ENCODE measurements around the gene CD99. TPM values are rescaled to one million over a fixed set of nuclear protein-coding genes. Genes with fewer than 3 reads are reported as not detected.
"Not testable (repeated sequence)": the region's sequence is repeated elsewhere in the genome, so short reads cannot be mapped to it uniquely, and the experiment has no call there.

CD99 gene
- polyA plus RNA-seq, 3 donors, result 159 to 217 (median 184) TPM

DNA sequence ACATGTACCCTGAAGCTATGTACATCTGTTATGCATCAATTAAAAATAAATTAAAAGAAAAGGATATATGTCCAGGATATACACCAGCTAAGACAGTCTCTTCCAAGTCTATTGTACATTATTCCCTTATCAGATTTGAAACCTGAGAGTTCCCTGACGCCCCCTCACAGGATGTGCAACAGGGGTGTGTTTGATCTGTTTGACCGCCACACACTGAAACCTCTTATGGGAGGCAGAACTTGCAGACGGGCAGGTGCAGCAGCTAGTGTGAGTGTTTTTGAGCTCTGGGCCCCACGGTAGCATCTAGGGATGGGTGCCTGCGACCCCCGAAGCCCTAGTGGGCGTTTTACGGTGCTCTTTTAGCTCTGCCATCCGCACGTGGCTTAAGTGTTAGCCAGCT is 65.5 kb downstream of the CD99 start:
- intact Hi-C loops (cut with micrococcal nuclease), result no loop called here
- Mint-ChIP-seq H3K4me1 (no peaks in the 10 kb centered on the region), H3K27me3 (ENCODE audit: low read depth in 3 of 3) (peaks cover 2 to 5% (median 3%) of the 10 kb centered on the region in 3 donors), H3K27ac (no peak overlapping the region), H3K36me3 (no peaks in the 10 kb centered on the region), H3K9me3 (no peaks in the 10 kb centered on the region), H3K4me3 (no peak overlapping the region)
- Histone ChIP-seq H3K79me2 (ENCODE audit: insufficient read depth, low read length) (no peaks in the 10 kb centered on the region), H3K27ac (ENCODE audit: low read depth in 1 of 2, low read length in 2 of 2) (no peak overlapping the region), H3K9me3 (replicated peaks in 1 of 2; ENCODE audit: control insufficient read depth in 1 of 2, insufficient read depth in 1 of 2, low read length in 2 of 2) (no peaks in the 10 kb centered on the region), H3K4me1 (ENCODE audit: control insufficient read depth in 1 of 2, insufficient read depth in 2 of 2, low read length in 2 of 2) (no peaks in the 10 kb centered on the region), H3K36me3 (replicated peaks in 1 of 2; ENCODE audit: control insufficient read depth in 1 of 2, insufficient read depth in 2 of 2, low read length in 2 of 2) (no peaks in the 10 kb centered on the region), H3K4me3 (replicated peaks in 1 of 3; ENCODE audit: low read depth in 2 of 3, low read length in 3 of 3) (no peak overlapping the region), H3K9ac (ENCODE audit: insufficient read depth, low read length, poor library complexity, severe bottlenecking) (no peak overlapping the region), H3K27me3 (ENCODE audit: control insufficient read depth in 2 of 2, insufficient read depth in 2 of 2, low read length in 2 of 2) (no peaks in the 10 kb centered on the region), H4K20me1 (ENCODE audit: insufficient read depth, low read length) (no peaks in the 10 kb centered on the region), H2AFZ (ENCODE audit: insufficient read depth, low read depth, low read length, poor library complexity, severe bottlenecking) (no peak overlapping the region), H3K4me2 (replicated peaks; ENCODE audit: extremely low read depth, low read length, poor library complexity, severe bottlenecking) (no peak overlapping the region)
- DNase-seq, result no peak
- TF ChIP-seq, protein P1, sequence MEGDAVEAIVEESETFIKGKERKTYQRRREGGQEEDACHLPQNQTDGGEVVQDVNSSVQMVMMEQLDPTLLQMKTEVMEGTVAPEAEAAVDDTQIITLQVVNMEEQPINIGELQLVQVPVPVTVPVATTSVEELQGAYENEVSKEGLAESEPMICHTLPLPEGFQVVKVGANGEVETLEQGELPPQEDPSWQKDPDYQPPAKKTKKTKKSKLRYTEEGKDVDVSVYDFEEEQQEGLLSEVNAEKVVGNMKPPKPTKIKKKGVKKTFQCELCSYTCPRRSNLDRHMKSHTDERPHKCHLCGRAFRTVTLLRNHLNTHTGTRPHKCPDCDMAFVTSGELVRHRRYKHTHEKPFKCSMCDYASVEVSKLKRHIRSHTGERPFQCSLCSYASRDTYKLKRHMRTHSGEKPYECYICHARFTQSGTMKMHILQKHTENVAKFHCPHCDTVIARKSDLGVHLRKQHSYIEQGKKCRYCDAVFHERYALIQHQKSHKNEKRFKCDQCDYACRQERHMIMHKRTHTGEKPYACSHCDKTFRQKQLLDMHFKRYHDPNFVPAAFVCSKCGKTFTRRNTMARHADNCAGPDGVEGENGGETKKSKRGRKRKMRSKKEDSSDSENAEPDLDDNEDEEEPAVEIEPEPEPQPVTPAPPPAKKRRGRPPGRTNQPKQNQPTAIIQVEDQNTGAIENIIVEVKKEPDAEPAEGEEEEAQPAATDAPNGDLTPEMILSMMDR (IDR thresholded peaks at IDR 0.05), result no peak
- WGBS (ENCODE audit: insufficient coverage), result 93% methylated on average over 8 of the region's 10 CpGs

DNA sequence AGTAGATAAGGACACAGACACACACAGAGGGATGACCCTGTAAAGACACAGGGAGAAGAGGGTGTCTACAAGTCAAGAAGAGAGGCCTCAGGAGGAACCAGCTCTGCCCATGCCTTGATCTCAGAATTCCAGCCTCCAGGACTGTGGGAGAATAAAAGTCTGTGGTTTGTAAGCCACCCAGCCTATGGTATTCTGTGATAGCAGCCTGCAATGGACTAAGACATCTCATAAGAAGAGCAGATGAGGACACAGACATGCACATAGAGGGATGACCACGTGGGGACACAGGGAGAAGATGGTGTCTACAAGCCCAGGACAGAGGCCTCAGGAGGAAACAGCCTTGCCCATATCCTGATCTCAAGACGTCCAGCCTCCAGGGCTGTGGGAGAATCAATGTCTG is 70.2 kb downstream of the CD99 start:
- no peak overlapping the region for H3K4me3 Mint-ChIP-seq
- H3K27ac Mint-ChIP-seq, result no peak overlapping the region
- DNase-seq, result no peak
- Histone ChIP-seq H3K4me2 (replicated peaks; ENCODE audit: extremely low read depth, low read length, poor library complexity, severe bottlenecking) (no peak overlapping the region), H4K20me1 (ENCODE audit: insufficient read depth, low read length) (no peaks in the 10 kb centered on the region), H2AFZ (ENCODE audit: insufficient read depth, low read depth, low read length, poor library complexity, severe bottlenecking) (no peak overlapping the region), H3K4me1 (ENCODE audit: control insufficient read depth in 1 of 2, insufficient read depth in 2 of 2, low read length in 2 of 2) (no peaks in the 10 kb centered on the region), H3K9me3 (replicated peaks in 1 of 2; ENCODE audit: control insufficient read depth in 1 of 2, insufficient read depth in 1 of 2, low read length in 2 of 2) (no peaks in the 10 kb centered on the region), H3K9ac (ENCODE audit: insufficient read depth, low read length, poor library complexity, severe bottlenecking) (no peak overlapping the region), H3K4me3 (replicated peaks in 1 of 3; ENCODE audit: low read depth in 2 of 3, low read length in 3 of 3) (no peak overlapping the region), H3K79me2 (ENCODE audit: insufficient read depth, low read length) (no peaks in the 10 kb centered on the region), H3K36me3 (replicated peaks in 1 of 2; ENCODE audit: control insufficient read depth in 1 of 2, insufficient read depth in 2 of 2, low read length in 2 of 2) (no peaks in the 10 kb centered on the region), H3K27ac (ENCODE audit: low read depth in 1 of 2, low read length in 2 of 2) (no peak overlapping the region), H3K27me3 (ENCODE audit: control insufficient read depth in 2 of 2, insufficient read depth in 2 of 2, low read length in 2 of 2) (no peaks in the 10 kb centered on the region)
- WGBS (ENCODE audit: insufficient coverage), result 62% methylated on average over 1 of the region's 2 CpGs
- TF ChIP-seq, protein P1 (IDR thresholded peaks at IDR 0.05), result no peak
- H3K4me1 Mint-ChIP-seq, result peaks cover 2% of the 10 kb centered on the region
- peaks cover 0 to 4% (median 0%) of the 10 kb centered on the region in 7 donors for H3K9me3 Mint-ChIP-seq
- H3K27me3 Mint-ChIP-seq (ENCODE audit: low read depth in 3 of 3), result peaks cover 2 to 5% (median 3%) of the 10 kb centered on the region in 3 donors
- intact Hi-C loops (cut with micrococcal nuclease), result no loop called here
- H3K36me3 Mint-ChIP-seq, result no peaks in the 10 kb centered on the region

DNA sequence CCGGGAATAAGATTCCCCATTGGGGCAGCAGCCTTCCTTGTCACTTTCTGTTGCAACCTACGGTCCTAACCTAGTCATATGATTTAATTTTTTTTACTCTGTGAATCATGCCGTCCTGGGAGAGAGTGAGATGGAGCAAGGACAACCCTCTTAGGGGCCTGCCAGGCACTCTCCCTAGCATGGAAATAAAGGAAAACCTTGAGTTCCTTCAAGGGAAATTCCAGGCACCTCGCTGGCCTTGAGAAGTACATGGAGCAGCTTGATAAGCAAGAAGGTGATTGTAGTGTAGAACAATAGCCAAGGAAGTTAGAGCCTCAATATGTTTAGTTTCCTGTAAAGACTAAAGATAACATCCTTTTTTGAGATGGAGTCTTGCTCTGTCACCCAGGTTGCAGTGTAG is 71.6 kb downstream of the CD99 start:
- H2AFZ ChIP-seq (ENCODE audit: insufficient read depth, low read depth, low read length, poor library complexity, severe bottlenecking); H3K27me3 Mint-ChIP-seq (ENCODE audit: low read depth in 3 of 3); H3K27me3 ChIP-seq (ENCODE audit: control insufficient read depth in 2 of 2, insufficient read depth in 2 of 2, low read length in 2 of 2); H3K36me3 Mint-ChIP-seq; H3K27ac ChIP-seq (ENCODE audit: low read depth in 1 of 2, low read length in 2 of 2); H3K79me2 ChIP-seq (ENCODE audit: insufficient read depth, low read length); H3K4me3 Mint-ChIP-seq; H3K4me2 ChIP-seq (replicated peaks; ENCODE audit: extremely low read depth, low read length, poor library complexity, severe bottlenecking); H4K20me1 ChIP-seq (ENCODE audit: insufficient read depth, low read length); H3K9me3 Mint-ChIP-seq; H3K4me3 ChIP-seq (replicated peaks in 1 of 3; ENCODE audit: low read depth in 2 of 3, low read length in 3 of 3); H3K9ac ChIP-seq (ENCODE audit: insufficient read depth, low read length, poor library complexity, severe bottlenecking); DNase-seq; intact Hi-C loops (cut with micrococcal nuclease); H3K36me3 ChIP-seq (replicated peaks in 1 of 2; ENCODE audit: control insufficient read depth in 1 of 2, insufficient read depth in 2 of 2, low read length in 2 of 2); H3K9me3 ChIP-seq (replicated peaks in 1 of 2; ENCODE audit: control insufficient read depth in 1 of 2, insufficient read depth in 1 of 2, low read length in 2 of 2): not testable (repeated sequence)
- Mint-ChIP-seq H3K27ac (peak overlapping the region in 1 of 7 donors; percentile 24), H3K4me1 (peaks cover 13% of the 10 kb centered on the region)
- 90% methylated on average over 3 of the region's 4 CpGs for WGBS (ENCODE audit: insufficient coverage)
- H3K4me1 ChIP-seq (ENCODE audit: control insufficient read depth in 1 of 2, insufficient read depth in 2 of 2, low read length in 2 of 2), result peaks cover 0 to 11% of the 10 kb centered on the region in 2 donors

All from CD14-positive monocyte (primary cell).